GM19452 (cell line): ENCODE results near the gene GPC4.

Source experiments
- ATAC-seq: cut with Tn5 transposase; IDR thresholded peaks from one replicate; pipeline ENCODE4 v1.9.1; 2021; ENCODE audit not compliant: unreplicated experiment

Gene GPC4

DNA sequence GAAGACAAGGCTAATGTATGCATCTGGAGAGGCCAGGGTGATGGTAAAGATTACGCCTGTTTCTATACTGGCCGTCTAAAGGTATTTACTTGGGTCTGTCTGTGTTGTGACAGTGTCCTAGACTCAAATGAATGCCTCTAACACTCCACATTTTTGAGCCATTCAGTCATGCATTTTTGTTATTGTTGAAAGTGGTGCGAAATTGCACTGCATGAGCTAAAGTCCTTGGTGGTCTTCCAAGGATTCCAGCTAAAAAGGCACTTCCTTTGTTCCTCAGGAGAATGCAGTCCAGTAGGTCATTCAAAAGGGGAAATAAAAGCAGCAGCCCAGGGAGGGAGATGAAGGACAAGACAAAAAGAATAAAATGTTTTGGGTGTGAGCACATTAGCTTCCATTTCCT lies 3.0 kb downstream of the GPC4 start:
- no peak for ATAC-seq

DNA sequence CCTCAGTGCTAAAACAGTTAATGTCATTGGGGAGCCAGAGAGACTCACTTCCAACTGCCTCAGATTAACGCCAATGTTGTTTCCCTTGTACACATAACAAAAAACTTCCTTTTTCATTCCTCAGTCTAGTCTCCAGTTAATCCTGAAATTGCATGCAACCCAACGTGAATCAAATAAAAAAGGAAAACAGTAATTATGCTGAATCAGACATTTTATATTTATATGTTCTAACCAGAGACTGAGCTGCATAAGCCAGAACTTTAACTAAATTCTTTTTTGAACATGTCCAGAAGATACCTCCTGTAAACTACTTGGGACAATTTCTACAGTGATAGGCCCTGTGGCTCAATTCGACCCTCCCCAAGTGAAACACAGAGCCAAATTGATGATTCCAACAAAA lies 4.7 kb downstream of the GPC4 start:
- ATAC-seq = no peak

- no peak for ATAC-seq
These were observed 9.6 kb downstream of the GPC4 start for GRCh38 chrX:133405498-133406185.

DNA sequence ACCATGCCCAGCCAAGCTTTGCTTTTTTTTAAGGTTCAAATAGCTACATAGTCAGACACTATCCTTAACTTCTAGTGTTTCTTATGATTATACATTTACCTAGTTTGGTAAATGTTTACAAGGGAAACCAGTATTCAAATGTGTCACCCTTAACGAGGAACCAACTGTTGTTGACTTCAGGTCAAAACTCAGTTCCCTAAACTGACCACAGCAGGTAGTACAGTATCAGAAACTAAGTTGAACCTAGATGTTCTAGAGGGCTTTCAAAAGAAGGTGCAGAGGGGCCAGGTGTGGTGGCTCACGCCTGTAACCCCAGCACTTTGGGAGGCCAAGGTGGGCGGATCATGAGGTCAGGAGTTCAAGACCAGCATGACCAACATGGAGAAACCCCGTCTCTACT lies 11.3 kb downstream of the GPC4 start:
- ATAC-seq = no peak

DNA sequence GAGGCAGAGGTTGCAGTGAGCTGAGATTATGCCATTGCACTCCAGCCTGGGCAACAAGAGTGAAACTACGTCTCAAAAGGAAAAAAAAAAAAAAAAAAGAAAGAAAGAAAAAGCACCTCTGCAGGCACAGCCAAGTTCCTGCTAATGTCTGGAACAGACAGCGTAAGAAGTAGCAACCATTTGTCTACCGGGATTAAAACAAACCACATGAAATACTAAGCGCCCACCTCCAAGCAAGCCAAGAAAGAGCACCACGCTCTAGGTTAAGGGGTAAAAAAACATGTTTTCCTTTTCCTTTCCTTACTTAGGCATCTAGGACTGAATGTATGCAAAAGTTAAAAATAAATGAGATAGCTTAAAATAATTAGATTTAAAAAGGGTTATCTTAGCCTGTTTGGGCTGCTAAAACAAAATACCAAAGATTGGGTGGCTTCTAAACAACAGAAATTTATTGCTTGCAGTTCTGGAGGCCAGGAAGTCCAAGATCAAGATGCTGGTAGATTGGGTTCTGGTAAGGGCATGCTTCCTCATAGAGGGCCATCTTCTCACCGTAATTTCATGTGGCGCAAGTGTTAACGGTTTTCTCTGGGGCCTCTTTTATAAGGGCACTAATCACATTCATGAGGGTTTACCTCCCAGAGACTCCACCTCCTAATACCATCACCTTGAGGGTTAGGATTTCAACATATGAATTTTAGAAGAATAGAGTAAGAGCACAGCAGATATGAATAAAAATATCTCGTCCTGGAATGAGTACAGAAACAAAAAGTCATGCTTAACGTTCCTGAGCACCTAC lies 12.3 kb downstream of the GPC4 start:
- ATAC-seq = no peak

- no peak for ATAC-seq
These were observed 13.2 kb downstream of the GPC4 start for GRCh38 chrX:133402042-133402453.

- no peak for ATAC-seq
These were observed 13.8 kb downstream of the GPC4 start for GRCh38 chrX:133401536-133401935.

- ATAC-seq = no peak
These were observed 15.9 kb downstream of the GPC4 start for GRCh38 chrX:133399411-133399810.

GRCh38 chrX:133394765-133395164 lies 20.5 kb downstream of the GPC4 start:
- no peak for ATAC-seq

DNA sequence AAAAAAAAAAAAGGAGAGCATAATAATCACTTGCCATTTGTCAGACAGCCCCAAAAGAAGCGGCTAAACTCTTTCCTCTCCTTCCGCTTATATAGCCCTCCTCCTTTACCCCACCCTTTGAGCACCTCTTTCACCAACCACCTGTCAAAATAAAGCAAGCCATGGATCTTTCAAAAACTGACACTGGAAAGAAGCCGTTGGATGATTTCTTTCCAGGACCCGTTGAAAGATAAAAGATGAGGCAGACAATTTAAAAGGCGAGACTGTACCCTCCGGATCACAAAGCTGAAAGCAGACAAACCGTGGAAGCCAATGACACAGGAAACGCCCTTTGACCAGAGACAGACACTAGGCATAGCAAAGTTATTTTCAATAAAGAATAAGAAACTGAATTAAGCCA lies 22.6 kb downstream of the GPC4 start:
- no peak for ATAC-seq

DNA sequence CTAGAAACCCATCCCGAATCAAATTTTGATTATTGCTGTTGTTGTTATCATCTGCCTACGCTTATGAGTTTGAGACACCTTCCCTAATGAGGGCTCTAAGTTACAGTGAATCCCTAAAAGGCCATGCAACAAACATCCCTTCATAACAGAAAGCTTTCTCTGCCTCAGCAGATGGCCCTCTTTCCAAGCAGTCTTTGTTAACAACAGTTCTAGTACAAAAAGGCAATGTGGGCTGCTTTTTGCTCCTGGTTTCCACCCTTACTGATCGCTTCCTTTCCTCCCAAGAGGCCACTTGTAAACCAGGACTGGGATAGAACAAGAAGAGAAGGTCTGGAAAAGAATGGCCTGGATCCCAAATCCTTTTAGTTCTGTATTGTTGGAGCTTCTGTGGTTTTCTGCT lies 24.2 kb downstream of the GPC4 start:
- no peak for ATAC-seq

- ATAC-seq = no peak
These were observed 24.6 kb downstream of the GPC4 start for GRCh38 chrX:133390676-133391075.

DNA sequence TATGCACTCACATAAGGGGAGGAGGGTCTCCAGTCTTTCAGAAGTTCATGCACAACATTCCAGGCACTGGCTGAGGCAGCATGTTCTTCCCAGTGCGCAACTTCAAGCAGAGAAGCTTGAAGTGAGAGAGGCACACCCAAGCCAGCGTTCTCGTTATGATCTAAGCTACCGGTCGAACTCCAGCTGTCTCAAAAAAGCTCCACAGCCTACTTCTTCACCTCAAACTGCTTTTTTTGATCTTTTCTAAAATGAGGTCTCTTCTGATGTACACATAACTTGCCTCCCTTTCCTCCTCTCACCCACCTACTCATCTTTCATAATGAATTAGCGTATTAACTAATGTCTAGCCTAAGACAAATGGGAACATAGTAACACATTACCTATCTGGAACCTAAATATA lies 25.3 kb downstream of the GPC4 start:
- no peak for ATAC-seq

DNA sequence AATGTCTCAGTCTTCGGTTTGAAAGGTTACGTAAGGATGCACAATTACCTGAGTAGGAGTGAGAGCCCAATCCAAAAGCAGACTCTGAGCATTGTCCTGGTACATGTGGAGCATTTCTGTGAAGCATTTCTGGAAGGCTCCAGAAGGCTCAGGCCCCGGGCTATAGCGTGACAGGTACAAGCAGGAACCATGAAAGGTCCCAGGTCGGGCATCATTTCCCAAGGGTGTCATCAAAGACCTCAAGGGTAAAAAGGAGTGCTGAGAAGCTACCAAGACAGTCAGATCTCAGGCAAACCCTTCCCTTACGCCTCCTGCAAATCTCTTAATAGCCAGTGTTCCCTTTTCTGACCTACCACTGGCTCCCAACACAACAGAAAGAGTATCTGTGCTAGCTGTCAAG lies 30.8 kb downstream of the GPC4 start:
- no peak for ATAC-seq

DNA sequence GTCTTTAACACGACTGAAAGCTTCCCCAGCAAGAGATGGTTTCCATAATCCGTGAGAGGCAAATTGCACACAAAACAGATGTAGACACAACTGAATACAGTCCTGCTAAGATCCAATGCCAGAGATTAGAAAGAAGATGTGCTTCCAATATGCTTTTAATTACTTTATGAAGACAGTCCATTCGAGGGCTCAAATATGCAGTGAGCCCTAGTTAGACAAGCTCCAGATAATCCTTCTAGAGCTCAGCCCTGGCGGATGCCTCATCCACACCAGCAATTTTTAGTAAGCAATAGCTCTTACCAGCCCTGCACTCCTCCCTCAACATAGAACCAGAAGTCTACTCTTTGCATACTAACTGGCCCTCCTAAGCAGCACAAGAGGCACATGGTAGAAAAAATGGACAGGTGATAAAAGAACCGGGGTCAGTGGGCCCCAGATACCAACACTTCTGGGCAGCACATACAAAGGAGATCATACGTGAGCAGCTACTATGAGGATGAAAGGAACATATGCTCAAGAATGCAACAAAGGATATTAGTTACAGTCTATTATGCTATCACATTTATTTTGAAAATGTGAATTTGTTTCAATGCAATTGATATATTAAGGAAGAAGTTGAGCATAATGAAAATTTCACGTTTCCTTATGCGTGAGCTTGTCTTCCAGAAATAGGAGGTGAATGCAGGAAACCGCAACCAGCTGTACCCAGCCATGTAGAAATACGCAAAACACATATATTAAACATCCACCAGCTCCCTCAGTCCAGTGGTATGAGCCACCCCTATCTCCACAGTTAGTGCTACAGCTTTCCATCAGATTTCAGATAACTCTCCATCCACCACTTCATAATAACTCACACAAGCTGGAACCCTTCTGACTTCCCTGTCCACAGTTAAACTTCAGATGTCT lies 34.3 kb downstream of the GPC4 start:
- no peak for ATAC-seq

GRCh38 chrX:133376422-133376821 lies 38.9 kb downstream of the GPC4 start:
- ATAC-seq = no peak

DNA sequence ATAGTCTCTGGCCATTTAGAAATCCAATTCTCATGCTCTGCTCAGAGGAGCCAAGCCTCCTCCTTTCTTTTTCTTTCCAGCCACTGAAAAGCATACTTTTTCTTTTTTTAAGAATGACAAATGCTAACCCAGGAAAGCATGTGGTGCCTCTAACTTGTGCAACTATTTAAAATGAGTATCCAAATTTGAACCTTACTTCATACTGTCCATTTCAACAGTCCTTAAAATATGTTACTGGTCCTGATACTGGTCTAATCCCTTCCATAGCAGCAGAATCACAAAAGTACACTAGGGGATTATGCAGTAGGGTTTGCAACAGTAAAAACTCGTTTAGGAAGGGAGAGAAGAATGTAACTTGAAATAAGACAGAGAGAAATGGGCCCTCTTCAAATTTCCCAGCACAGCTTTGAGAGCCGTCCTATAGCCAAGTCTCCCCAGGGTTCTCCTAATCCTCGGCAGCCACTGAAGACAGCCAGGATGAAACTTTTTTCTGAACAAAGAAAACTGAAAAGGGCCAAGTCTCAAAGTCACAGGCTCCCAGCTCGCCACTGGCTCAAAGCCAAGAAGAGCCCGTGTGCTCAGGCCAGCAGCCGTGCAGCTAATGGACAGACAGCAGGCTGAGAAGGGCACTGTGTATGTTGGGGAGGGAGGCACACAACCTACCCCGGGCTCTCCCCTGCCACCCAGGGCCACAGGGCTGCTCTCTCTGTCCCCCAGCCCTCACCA lies 39.5 kb downstream of the GPC4 start:
- ATAC-seq = no peak

- ATAC-seq = no peak
These were observed 40.4 kb downstream of the GPC4 start for GRCh38 chrX:133374874-133375387.

- ATAC-seq = no peak
These were observed 41.8 kb downstream of the GPC4 start for GRCh38 chrX:133373386-133374079.

DNA sequence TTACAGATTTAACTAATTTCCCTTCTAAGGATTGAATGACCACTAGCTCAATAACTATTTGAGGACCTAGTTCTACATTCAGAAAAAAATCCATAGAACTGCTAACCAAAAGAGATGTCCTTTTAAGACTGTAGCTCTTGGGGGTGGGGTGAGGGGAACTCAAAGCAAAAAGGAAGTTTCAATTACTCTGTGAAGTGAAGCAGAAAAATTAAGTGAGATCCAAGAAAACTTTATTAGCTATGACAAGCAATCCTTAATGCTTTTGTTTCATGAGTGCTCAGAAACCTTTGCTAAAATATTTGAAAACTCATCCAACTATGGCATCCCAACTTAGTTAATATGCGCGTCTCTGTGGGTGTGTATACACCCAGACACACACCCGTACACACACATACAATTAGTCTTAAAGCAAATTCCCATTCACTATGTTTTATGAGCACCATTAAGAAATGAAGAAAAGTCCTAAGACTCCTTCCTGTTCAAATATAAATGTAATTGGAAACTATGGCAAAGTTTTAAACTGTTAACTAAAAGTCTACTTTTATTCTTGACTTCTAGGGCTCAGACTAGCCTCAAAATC lies 44.5 kb downstream of the GPC4 start:
- ATAC-seq = no peak
